GM20431 (cell line): ENCODE measurements around the gene DYSF.

ENCODE experiments used
- in situ Hi-C: fragments of 300-500 bp; cut with MseI, MboI; formaldehyde crosslinking; loops from one replicate; pipeline ENCODE4 v1.15.0; 2020; ENCODE audit warnings: low sequenced_read_pairs; ENCODE audit not compliant: unreplicated experiment

Gene DYSF

DNA sequence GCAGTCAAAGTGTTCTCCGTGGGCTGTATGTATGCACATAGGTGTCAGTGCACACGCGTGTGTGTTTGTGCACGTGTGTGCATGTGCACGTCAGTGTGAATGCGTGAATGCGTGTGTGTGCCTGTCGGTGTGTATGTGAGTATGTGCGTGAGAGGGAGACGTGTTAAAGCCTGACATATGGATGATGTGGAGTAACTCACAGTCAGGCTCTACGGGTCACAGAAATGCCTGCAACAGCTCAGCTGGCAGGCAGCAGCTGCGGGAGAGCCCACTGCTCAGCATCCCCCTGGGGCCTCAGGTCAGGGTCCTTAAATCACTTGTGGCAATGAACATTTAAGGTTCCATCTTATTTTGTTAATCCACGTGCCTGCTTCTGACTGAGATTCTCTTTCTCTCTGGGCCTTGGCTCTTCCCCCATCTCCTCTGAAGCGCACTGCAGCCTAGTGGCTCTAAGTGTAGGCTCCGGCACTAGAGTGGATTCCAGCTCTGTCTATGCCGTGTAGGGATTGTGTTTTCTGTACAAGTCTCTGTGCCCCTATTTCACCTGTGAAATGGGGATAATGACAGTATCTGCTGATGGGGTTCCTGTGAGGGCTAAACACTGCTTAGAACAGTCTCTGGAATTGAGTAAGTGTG is 63.0 kb downstream of the DYSF start:
- in situ Hi-C loops = loop anchor here (25.0 kb wide), 1 partner anchor 504 kb away; no protein-coding TSS in a partner anchor

DNA sequence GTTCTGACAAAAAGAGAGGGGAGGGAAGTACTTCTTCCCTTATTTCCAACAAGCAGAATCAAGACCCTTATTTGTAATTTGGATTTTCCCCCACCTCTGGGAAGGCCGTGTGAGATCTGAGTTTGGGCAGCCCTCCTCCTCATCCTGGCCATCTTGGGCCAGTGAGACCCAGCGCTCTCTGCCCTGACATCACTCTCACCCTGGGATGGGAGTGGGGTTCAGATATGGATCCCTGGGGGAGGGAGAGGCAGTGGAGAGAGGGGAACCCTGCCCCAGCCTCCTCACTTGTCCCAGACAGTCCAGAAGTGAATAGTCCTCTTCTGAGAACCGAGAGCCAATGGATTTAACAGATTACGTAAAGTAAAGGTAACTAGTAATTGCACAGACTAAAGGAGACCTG is 64.5 kb downstream of the DYSF start:
- in situ Hi-C loops = loop anchor here (25.0 kb wide), 1 partner anchor 506 kb away; no protein-coding TSS in a partner anchor

DNA sequence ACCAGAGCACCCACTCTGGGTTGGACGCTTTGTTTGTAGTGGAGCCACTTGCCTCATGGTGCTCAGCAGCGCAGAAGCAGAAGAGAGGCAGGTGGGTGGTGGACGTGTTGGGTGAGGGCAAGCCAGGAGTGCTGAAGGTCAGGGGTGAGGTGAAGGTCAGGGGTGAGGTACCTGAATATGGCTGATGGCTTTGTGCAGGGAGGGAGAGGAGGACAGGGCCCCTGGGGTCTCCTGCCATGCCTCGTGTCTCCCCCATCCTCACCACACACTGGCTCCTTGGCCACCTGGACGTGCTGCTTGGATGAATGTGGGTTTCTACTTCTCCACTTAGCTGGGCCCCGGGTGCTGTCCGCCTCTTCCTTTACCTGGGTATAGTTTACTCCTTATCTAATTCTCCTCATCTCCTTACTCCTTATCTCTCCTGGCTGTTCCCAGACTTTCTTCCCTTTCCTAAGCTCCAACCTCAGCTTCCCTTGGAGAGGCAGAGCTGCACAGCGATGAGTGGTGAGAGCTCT is 68.1 kb downstream of the DYSF start:
- in situ Hi-C loops = loop anchor here (25.0 kb wide), 1 partner anchor 509 kb away; no protein-coding TSS in a partner anchor

DNA sequence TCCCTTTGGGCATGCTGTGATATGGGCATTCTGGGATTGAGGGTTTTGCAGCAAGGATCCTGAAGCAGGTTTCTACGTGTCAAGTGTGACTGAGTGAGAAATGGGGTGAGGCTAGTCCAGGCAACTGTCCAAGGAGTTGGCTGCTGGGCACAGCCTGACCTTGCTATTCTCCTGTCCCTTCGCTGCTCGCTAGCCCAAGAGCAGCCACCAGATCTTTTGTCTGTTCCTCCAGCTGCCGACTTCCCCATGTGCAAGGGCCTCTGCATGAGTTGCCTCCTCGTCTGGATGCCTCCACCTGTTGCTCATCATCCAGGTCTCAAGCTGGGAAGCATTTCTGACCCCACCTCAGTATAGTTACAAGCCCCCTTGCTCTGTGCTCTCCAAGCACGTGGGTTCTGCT is 71.1 kb downstream of the DYSF start:
- in situ Hi-C loops = loop anchor here (25.0 kb wide), 1 partner anchor 512 kb away; no protein-coding TSS in a partner anchor

DNA sequence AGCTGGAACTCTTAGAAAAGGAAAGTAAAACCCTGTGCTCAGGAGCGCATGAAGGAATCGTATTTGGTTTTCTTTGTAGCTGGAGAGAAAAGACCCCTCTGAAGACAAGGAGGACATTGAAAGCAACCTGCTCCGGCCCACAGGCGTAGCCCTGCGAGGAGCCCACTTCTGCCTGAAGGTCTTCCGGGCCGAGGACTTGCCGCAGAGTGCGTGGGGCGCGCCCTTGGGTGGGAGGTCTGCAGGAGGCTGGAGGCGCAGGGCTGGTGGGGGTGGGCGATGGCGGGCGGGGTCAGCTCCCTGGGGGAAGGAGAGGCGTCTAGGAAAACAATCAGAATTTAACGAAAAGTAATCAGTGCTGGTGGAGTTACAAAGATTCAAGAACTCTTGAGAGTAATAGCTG is 72.8 kb downstream of the DYSF start:
- in situ Hi-C loops = no loop called here

DNA sequence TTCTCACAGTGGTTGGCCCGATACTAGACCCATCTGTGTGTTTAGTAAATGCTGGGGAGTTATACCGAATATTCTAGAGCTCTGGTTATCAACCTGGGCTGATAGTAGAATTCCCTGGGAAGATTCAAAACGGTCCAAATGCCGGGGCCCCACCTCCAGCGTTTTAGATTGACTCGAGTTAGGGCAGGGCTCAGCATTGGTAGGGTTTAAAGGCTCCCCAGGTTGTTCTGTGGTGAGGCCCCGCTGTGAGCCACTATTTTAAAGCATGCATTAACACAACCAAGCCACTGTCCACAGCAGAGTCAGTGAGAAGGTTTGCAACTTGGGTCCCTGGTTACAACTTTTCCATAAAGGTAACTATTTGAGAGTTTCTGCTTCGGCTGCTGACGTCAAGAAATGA is 73.6 kb downstream of the DYSF start:
- in situ Hi-C loops = no loop called here

DNA sequence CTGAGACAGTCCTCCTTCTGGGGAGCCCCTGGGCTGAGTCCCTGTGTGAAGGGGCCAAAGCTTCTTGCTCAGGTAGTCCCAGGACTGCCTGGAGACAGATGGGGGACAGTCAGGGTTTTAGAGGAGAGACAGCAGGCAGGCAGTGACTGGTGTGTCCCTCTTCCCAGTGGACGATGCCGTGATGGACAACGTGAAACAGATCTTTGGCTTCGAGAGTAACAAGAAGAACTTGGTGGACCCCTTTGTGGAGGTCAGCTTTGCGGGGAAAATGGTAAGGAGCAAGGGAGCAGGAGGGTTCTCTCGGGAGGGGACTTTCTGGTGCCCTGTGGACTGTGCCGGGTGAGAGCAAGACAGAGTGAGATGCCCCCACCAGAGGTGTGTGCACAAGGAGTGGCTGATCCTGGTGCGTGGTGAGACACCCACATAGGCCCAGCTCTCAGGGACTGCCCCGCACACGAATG is 74.8 kb downstream of the DYSF start:
- in situ Hi-C loops = no loop called here

DNA sequence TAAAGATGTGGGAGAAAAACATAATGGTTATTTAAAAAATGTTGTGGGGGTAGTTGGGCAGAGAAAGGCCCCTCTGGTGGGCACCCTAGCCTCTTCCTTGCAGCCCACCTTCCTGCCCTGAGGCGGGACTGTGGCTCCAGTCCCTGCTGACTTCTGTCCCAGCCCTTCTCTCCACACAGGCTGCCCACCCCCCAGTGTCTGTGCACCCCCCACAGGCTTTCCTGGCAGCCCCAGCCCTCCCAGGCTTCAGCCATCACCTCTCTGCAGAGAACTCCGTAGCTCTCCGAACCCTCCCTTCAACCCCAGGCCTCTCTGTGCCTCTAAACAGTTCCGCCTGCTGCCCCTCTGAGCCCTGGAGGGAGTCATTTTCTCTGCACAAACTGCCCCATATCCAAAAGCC is 75.4 kb downstream of the DYSF start:
- in situ Hi-C loops = no loop called here

DNA sequence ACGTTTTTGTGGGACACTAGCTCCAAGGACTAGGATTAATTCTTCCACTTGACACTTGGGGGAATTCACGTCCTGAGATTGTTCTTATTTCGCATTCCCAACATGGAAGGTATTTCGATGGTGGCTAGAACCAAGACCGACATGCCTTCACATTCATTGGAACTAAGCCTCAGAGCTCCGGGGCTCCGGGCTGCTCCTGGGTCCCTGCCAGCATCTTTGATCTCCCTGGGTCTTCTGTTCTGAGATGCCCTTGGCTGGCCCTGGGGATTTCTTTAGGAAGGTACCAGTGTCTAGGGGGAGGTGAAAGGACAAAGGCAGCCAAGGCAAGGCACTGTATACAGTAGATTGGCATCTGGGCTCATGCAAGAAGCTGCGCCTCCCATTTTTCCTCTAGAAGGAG is 76.8 kb downstream of the DYSF start:
- in situ Hi-C loops = no loop called here

DNA sequence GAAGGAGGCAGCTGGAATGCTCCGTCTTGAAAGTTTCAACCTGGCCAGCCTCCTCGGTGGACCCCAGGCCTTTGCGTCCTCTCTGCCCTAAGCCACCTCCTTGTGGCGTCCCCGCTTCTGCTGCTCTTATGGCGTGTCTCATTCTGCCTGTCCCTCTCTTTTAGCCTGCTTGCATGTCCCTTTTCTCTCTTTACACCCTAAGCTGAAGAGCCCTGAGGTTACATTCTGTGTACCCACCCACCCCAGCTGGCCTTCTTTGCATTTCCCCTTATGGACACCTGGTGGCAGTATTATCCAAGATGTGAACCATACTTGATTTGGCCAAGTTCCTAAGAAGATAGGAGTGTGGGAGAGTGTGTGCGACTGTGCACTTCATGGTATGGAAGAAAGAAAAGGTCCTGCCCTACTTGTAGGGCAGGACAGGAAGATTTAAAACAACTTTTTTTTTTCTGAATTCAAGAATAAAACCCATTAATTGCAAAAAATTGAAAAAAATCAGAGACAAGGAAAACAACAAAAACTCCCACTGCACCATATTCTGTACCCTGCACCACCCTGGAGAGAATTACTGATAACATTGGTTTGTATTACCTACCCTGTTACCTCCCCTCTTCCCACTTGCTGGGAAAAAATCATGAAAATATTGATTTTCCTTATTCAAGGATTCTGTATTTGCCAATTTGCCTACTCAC is 77.4 kb downstream of the DYSF start:
- in situ Hi-C loops = no loop called here

DNA sequence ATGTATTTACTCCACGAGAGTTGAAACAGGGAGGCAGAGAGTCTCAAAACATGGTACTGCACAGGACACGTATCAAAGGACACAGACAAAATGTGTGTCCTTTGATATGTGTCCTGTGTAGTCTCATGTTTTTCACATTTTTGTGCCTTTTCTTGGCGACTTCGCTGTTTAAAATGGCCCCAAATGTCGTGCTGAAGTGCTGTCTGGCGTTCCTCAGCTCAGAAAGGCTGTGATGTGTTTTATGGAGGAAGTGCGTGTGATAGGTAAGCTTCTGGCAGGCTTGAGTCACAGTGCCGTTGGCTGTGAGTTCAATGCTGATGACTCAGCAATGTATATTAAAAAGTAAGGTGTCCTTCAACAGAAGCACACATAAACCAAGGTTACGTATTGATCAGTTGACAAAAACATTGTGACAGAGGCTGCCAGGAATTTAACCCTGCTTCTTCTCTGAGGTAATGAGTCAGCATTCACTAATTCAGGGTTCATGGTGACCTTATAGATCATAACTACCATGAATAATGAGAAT is 78.2 kb downstream of the DYSF start:
- in situ Hi-C loops = no loop called here

DNA sequence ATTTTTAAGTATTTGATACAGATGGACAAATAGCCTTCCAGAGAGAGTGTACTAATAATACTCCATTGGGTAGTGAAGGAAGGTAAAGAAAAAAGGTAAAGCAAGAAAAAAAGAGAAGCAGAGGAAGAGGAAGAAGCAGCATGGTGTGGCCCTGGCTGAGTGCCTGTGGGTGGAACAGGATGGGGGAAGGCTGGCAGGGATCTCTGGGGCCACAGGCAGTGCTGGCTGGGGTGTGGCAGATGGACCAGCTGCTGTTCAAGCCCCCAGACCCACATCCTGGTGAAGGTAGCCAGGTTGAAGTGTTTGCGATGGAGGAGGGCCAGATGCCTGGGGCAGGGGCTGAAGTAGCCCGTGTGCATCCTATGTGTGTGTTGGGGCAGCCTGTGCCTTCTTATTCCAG is 79.0 kb downstream of the DYSF start:
- in situ Hi-C loops = no loop called here

DNA sequence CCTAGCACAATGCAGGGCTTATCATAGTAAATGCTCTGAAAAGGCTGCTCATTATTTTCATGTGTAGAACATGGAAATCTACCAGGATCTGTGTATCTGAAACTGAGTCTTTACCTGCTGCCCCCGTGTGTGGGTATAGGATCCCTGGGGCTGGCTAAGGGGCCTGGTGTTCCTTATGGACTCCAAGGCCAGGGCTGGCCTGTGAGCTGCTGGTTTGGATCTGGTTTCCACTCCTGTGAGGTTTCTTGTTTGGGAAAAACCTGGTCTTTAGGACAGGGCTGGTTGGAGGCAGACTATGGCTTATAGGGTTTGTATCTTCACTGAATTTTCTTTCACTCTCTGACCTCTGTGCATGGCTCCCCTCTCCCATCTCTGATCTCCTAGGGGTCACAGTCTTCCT is 80.8 kb downstream of the DYSF start:
- in situ Hi-C loops = no loop called here

DNA sequence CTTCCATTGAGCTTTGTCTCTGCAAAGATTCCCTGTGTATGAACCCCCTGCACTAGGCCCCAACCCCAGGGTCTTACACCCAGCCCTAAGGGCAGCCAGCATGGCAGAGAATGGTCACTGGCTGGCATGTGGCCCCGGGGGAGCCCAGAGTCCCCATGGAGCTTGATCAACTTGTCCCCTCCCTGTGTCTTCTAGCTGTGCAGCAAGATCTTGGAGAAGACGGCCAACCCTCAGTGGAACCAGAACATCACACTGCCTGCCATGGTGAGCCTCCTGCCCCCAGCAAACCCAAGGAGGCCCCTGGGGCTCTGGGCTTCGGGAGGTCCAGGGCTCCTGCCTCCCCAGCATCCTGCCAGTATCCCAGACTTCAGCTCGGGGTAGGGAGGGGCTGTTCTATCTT is 81.5 kb downstream of the DYSF start:
- in situ Hi-C loops = no loop called here

DNA sequence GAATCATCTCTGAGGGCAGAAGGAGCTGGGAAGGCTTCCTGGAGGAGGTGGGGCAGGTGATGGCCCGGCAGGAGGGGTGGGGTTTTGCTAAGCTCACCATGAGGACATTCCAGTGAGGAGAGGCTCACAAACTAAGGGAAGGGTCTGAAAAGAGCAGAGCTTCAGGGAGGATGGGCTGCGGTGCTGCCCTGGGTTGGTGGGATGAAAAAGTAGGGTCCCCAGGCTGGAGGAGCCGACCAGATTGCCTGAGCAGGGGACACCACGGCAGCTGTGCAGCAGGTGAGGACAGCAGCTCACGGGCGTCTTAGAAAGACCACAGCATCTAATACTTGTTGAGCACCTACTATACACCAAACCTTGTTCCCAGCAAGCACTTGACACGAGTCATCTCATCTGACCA is 82.2 kb downstream of the DYSF start:
- in situ Hi-C loops = no loop called here

DNA sequence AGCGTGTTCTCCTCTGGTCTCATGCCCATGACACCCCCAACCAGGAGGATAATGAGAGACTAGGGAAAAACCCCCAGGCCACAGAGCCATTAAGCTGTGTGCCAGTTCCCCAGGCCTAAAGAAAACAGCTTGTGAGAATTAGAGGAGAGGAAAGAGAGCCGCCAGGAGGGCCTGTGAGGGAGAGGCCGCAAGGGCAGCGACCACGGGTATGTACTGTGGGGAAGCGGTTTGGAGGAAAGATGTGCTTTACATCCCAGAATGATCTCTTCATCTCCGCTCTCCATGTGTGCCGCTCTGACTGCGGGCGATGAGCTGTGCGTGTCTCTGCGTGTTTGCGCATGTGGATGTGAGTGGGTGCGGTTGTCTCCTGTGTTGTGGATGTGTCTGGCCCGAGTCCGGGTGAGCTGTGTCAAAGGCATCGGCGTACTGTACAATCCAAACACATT is 82.9 kb downstream of the DYSF start:
- in situ Hi-C loops = no loop called here

DNA sequence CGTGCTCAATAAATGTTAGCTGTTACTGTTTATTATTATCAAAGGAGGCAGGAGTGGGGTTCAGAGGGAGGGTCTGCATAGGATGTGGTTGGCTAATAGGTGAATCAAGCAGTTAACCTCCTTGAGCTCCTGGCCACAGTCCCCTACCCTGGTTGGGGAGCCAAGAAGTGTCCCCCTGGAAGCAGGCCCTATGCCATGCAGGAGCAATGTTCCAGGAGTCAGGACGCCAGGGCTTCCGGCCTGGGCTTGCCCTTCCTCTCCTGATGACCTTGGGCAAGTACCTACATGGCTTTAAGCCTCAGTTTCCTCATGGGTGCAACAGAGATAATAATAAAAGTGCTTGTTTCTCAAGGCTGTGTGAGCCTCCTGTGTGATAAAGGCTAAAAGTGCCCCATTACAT is 84.9 kb downstream of the DYSF start:
- in situ Hi-C loops = no loop called here

DNA sequence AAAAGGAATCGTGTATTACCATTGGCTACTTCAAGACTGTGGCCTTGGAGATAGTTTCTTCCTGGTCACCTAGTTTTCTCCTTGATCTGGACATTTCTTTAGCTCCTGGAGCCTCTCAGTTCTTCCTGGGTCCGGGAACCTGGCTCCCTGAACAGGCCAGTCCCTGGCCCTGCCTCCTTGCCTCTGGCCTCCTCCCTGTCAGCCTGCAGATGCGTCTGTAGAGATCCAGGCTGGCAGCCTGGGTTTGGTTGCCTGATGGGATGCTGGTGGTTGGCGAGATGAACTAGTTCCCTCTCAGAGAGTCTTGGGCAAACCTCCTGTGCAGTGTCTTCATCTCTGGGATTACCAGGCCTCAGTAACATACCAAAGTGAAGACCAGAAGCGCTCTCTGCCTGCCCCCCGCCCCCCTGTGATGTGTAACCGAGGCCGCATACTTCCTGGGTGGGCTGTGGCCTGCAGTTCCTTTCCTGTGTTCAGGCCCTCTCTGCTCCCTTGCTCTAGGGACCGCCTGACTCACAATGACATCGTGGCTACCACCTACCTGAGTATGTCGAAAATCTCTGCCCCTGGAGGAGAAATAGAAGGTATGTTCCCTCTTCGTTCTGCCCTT is 85.4 kb downstream of the DYSF start:
- in situ Hi-C loops = no loop called here

DNA sequence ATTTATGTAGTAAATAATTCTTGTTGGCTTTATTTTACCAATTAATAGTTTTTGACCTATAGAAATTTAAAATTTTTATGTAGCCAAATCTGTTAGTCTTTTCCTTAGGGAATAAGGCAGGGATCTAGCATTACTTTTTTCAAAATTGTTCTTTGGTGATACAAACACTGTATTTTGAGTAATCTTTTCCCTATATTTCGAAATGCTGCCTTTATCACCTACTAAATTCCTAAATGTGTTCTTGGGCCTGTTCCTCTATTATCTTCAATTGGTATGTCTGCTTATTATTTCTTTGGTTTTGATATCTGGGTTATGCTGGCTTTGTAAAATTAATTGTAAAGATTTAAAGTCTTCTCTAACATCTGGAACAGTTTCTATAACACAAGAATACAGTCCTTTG is 87.5 kb downstream of the DYSF start:
- in situ Hi-C loops = no loop called here

DNA sequence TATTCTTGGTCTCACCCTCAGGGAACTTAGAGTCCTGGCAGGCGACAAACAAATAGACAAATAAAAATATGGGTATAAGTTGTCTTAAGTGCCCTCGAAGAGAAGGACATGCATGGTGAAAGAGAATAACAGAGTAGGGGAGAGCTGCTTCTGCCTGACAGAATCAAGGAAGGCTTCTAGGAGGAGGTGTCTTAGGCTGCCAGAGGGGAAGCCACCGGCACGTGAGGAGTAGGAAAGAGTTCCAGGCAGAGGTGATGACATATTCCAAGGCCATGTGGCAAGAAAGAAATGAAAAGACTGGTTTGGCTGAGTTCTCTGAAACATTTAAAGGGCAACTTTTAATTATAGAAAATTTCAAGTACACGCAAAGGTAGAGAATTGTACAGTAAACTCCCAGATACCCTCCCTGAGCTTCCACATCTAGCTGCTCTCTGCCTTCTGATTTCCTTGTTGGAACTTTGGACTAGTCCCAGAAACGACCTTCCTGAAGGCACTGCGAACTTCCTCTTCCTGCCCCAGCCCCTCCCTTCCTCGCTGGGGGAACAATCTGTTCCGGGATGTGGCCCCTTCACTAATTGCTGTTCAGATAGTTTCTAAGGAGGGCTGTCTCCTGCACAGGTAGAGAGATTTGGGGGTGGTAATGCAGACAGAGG is 91.7 kb downstream of the DYSF start:
- in situ Hi-C loops = no loop called here
